ENCODE data around the gene CCDC91.
"Not testable (repeated sequence)": the region's sequence is repeated elsewhere in the genome, so short reads cannot be mapped to it uniquely, and the experiment has no call there.

Gene CCDC91

GRCh38 chr12:28177461-28177860, 12.8 kb upstream of the CCDC91 start:
- FAIRE-seq = no peak
- TF ChIP-seq SPI1 (IDR thresholded peaks at IDR 0.05; ENCODE audit: low read depth, low read length) = no peak
- no peak for DNase-seq (ENCODE audit: insufficient read length, low spot score)

GRCh38 chr12:28177905-28178304, 12.4 kb upstream of the CCDC91 start:
- FAIRE-seq = no peak
- no peak for DNase-seq (ENCODE audit: insufficient read length, low spot score)
- TF ChIP-seq TAF1 (IDR thresholded peaks at IDR 0.05; ENCODE audit: low read depth, low read length) (no peak), POU2F2 (IDR thresholded peaks at IDR 0.05; ENCODE audit: low read depth, low read length) (no peak), POLR2A (IDR thresholded peaks at IDR 0.05; ENCODE audit: low read depth, low read length) (no peak), SPI1 (IDR thresholded peaks at IDR 0.05; ENCODE audit: low read depth, low read length) (no peak)

- DNase-seq (ENCODE audit: insufficient read length, low spot score) = no peak
Observed at GRCh38 chr12:28178775-28179174, 11.5 kb upstream of the CCDC91 start.

GRCh38 chr12:28180786-28181185, 9.5 kb upstream of the CCDC91 start:
- TF ChIP-seq POU2F2 (IDR thresholded peaks at IDR 0.05; ENCODE audit: low read depth, low read length) (no peak), PAX5 (IDR thresholded peaks at IDR 0.05; ENCODE audit: insufficient read depth, low read length, severe bottlenecking) (no peak), TAF1 (IDR thresholded peaks at IDR 0.05; ENCODE audit: low read depth, low read length) (no peak), POLR2AphosphoS5 (IDR thresholded peaks at IDR 0.05; ENCODE audit: low read depth, low read length) (no peak), SPI1 (IDR thresholded peaks at IDR 0.05; ENCODE audit: low read depth, low read length) (no peak)
- FAIRE-seq (no peak), DNase-seq (ENCODE audit: insufficient read length, low spot score) (no peak)

More at GRCh38 chr12:28178775-28179174, 11.5 kb upstream of the CCDC91 start:
- no peak for FAIRE-seq
- TF ChIP-seq SPI1 (IDR thresholded peaks at IDR 0.05; ENCODE audit: low read depth, low read length) (0 out of 2 replicates have a peak, but pooled peaks have one; percentile 11), POU2F2 (IDR thresholded peaks at IDR 0.05; ENCODE audit: low read depth, low read length) (no peak)

GRCh38 chr12:28184375-28184774, 5.9 kb upstream of the CCDC91 start:
- DNase-seq (ENCODE audit: insufficient read length, low spot score) = no peak
- no peak for FAIRE-seq

GRCh38 chr12:28186500-28186899, 3.8 kb upstream of the CCDC91 start:
- FAIRE-seq (no peak), DNase-seq (ENCODE audit: insufficient read length, low spot score) (no peak)
- TF ChIP-seq TAF1 (IDR thresholded peaks at IDR 0.05; ENCODE audit: low read depth, low read length) (no peak), PAX5 (IDR thresholded peaks at IDR 0.05; ENCODE audit: insufficient read depth, low read length, severe bottlenecking) (no peak), POLR2A (IDR thresholded peaks at IDR 0.05; ENCODE audit: low read depth, low read length) (no peak), POU2F2 (IDR thresholded peaks at IDR 0.05; ENCODE audit: low read depth, low read length) (no peak), POLR2AphosphoS5 (IDR thresholded peaks at IDR 0.05; ENCODE audit: low read depth, low read length) (no peak), SPI1 (IDR thresholded peaks at IDR 0.05; ENCODE audit: low read depth, low read length) (no peak)

More at GRCh38 chr12:28184375-28184774, 5.9 kb upstream of the CCDC91 start:
- TF ChIP-seq POLR2A (IDR thresholded peaks at IDR 0.05; ENCODE audit: low read depth, low read length) (no peak), TAF1 (IDR thresholded peaks at IDR 0.05; ENCODE audit: low read depth, low read length) (no peak), SPI1 (IDR thresholded peaks at IDR 0.05; ENCODE audit: low read depth, low read length) (no peak), POU2F2 (IDR thresholded peaks at IDR 0.05; ENCODE audit: low read depth, low read length) (no peak), PAX5 (IDR thresholded peaks at IDR 0.05; ENCODE audit: insufficient read depth, low read length, severe bottlenecking) (no peak), POLR2AphosphoS5 (IDR thresholded peaks at IDR 0.05; ENCODE audit: low read depth, low read length) (no peak)

GRCh38 chr12:28189784-28190320, 404 bp upstream of the CCDC91 start:
- TF ChIP-seq POU2F2 (IDR thresholded peaks at IDR 0.05; ENCODE audit: low read depth, low read length) (no peak), PAX5 (IDR thresholded peaks at IDR 0.05; ENCODE audit: insufficient read depth, low read length, severe bottlenecking) (no peak), POLR2AphosphoS5 (IDR thresholded peaks at IDR 0.05; ENCODE audit: low read depth, low read length) (no peak), SPI1 (IDR thresholded peaks at IDR 0.05; ENCODE audit: low read depth, low read length) (no peak), POLR2A (IDR thresholded peaks at IDR 0.05; ENCODE audit: low read depth, low read length) (no peak), TAF1 (IDR thresholded peaks at IDR 0.05; ENCODE audit: low read depth, low read length) (no peak)
- DNase-seq (ENCODE audit: insufficient read length, low spot score) = no peak
- FAIRE-seq = no peak

- DNase-seq (ENCODE audit: insufficient read length, low spot score) (no peak), FAIRE-seq (peak; percentile 51)
- TF ChIP-seq SPI1 (IDR thresholded peaks at IDR 0.05; ENCODE audit: low read depth, low read length) = no peak
- TF ChIP-seq POLR2A (IDR thresholded peaks at IDR 0.05; ENCODE audit: low read depth, low read length) = no peak
- TF ChIP-seq TAF1 (IDR thresholded peaks at IDR 0.05; ENCODE audit: low read depth, low read length) = no peak
- no peak for TF ChIP-seq POU2F2 (IDR thresholded peaks at IDR 0.05; ENCODE audit: low read depth, low read length)
Observed at GRCh38 chr12:28191051-28192048, 1.1 kb downstream of the CCDC91 start.

- TF ChIP-seq POU2F2 (IDR thresholded peaks at IDR 0.05; ENCODE audit: low read depth, low read length) (no peak), PAX5 (IDR thresholded peaks at IDR 0.05; ENCODE audit: insufficient read depth, low read length, severe bottlenecking) (no peak), SPI1 (IDR thresholded peaks at IDR 0.05; ENCODE audit: low read depth, low read length) (no peak), TAF1 (IDR thresholded peaks at IDR 0.05; ENCODE audit: low read depth, low read length) (no peak), POLR2A (IDR thresholded peaks at IDR 0.05; ENCODE audit: low read depth, low read length) (no peak), POLR2AphosphoS5 (IDR thresholded peaks at IDR 0.05; ENCODE audit: low read depth, low read length) (no peak)
- no peak for FAIRE-seq
- DNase-seq (ENCODE audit: insufficient read length, low spot score) = no peak
Observed at GRCh38 chr12:28192125-28192524, 1.9 kb downstream of the CCDC91 start.

GRCh38 chr12:28194621-28195020, 4.4 kb downstream of the CCDC91 start:
- DNase-seq (ENCODE audit: insufficient read length, low spot score); FAIRE-seq: not testable (repeated sequence)

- FAIRE-seq = not testable (repeated sequence)
Observed at GRCh38 chr12:28201136-28201535, 10.9 kb downstream of the CCDC91 start.

More at GRCh38 chr12:28201136-28201535, 10.9 kb downstream of the CCDC91 start:
- not testable (repeated sequence) for DNase-seq (ENCODE audit: insufficient read length, low spot score)
